Fibroblast of skin of left biceps (primary cell): ENCODE data around the gene RAPH1.

Experiments used
- DNase-seq, 2 experiments: peaks; one replicate each; pipeline ENCODE4 v3.0.0-alpha.2; 2013; ENCODE audit warnings: low read depth in 2 of 2

The RAPH1 gene

GRCh38 chr2:203361495-203361894, 173.6 kb downstream of the RAPH1 start:
- no peak for DNase-seq

DNA sequence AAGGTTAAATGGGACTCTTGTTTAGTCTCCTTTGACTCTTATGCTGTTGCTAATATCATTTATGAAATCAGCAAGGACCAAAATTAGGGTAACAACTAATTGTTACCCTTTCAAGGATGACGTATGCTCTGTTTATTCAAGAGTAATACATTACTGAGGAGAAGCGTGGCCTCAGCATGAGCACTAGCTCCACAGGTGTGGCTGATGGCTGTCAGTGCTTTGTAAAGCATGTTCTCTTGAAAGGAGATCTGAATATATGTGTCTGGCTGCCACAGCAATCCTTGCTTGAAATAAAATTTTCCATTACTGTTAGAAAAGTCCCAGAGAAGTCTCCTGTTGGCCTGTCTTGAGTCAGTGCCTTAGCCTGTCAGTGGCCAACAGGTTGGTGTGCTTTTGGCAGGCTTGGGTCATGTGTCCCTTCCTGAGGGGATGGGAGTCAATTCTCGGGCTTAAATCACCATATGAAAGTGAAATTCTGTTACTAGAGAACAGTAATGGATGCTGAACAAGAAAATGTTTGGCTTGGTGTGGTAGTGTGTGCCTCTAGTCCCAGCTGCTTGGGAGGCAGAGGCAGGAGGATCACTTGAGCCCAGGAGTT, 174.2 kb downstream of the RAPH1 start:
- DNase-seq, result no peak

GRCh38 chr2:203359450-203359849, 175.7 kb downstream of the RAPH1 start:
- DNase-seq, result no peak

DNA sequence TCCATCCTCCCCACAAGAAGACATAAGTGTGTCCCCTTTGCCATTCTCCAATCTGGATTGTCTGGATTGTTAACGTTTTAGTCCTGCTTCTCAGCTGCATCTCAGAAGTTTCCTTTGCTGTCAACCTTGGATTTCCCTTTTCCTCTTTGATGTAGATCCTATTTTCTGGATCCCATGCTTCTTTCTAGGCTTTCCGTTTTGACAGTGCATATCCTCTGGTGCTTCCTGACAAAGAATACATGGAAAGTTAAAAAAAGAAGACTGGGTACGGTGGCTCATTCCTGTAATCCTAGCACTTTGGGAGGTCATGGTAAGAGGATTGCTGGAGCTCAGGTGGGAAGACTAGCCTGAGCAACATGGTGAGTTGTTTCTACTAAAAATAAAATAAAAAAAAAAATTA, 180.1 kb downstream of the RAPH1 start:
- DNase-seq, result no peak

GRCh38 chr2:203352604-203353255, 182.4 kb downstream of the RAPH1 start:
- no peak for DNase-seq

DNA sequence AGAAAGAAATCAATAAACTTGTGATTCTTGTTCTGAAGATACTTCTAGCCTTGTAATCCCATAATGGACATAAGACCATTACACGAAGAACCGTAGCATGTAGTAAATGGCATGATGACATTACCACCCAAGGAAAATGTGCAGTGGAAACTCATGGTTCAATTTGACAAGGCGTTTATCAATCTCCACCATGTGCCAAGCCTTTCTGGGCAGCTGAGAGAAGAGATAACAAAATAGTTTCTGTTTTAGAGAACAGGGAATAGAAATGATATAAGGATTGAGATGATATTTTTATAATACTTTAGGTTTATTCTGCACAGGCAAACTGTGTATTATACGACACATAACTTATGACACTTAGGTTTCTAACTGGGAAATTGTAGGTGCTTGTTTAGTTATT, 187.7 kb downstream of the RAPH1 start:
- DNase-seq, result no peak

- DNase-seq, result no peak
Measured at GRCh38 chr2:203346612-203347011, 188.5 kb downstream of the RAPH1 start.

- no peak for DNase-seq
Measured at GRCh38 chr2:203344667-203345066, 190.4 kb downstream of the RAPH1 start.
